HG03342 (cell line): ENCODE data around the gene DENND10.
A peak's percentile ranks its signal among the peaks of the same experiment; 100 is the strongest.
"Not testable (repeated sequence)": the region's sequence is repeated elsewhere in the genome, so short reads cannot be mapped to it uniquely, and the experiment has no call there.

Source experiments
- ATAC-seq: cut with Tn5 transposase; IDR thresholded peaks from one replicate; pipeline ENCODE4 v1.9.1; 2021; ENCODE audit warnings: mild to moderate bottlenecking, moderate library complexity; ENCODE audit not compliant: unreplicated experiment

The DENND10 gene

DNA sequence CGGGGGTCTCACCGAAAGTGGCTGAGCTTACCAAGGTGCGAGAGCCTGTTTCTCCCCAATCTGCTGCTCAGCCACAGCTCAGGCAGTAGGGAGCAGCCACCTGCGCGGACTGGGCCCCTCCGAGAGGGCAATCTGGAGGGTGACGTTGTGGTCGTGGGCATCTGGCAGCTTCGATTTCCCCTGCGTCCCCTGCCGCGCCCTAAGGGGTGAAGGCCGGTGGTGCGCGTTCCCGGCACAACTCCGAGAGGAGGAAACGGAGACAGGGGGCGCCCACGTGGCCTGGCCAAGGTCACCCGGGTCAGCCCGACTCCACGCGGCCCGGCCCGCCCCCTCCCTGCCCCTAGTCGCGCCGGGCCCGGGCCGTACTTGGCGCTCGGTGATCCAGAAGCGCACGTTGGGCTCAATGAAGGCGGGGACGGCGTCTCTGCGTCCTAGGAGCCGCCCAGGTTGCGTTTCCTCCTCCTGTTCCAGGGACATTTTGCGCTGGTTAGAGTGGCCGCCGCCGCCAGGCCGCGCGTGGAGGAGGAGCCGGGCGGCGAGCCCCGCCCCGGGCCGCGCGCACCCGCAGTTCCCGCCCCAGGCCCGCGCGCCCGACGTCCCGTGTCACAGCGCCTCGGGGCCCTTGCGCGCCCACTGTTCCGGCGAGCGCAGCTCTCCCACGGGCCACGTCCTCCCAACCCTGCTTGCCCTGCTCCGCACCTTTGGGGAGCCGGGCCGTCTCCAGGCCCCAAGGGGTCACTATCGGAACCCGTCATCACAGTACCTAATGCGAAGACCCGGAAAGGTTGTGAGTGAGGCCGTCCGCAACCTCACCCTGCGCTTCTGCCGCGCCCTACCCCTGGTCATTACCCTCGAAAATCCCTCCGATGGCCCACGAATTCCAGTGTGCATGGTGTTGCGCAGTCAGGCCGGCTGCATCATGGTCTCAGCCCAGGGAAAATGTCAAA lies 61.5 kb downstream of the DENND10 start, which contains the start of gene SFXN4:
SFXN4 (minus strand) TSS at position 544 of the 947 bp plus-strand sequence; CDS start at position 477, 67 bp downstream.
- peak; percentile 85 for ATAC-seq

DNA sequence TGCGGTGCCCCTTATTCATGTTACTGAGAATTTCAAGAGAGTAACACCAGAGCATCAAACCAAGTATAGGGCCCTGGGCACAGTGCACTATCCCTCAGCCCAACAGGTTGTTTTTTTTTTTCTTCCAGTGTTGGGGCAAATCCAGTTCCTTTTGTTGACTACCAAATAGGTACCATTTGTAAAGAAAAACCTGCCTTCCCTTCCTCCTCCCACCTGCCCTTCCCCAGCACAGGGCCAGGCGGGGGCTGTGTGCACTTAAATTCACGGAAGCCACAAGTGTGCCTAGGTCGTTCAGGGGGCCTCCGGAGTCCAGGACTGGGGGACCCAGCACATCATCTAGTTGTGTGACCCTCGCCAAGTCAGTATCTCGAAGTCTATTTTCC lies 62.2 kb downstream of the DENND10 start:
- peak; percentile 7 for ATAC-seq

DNA sequence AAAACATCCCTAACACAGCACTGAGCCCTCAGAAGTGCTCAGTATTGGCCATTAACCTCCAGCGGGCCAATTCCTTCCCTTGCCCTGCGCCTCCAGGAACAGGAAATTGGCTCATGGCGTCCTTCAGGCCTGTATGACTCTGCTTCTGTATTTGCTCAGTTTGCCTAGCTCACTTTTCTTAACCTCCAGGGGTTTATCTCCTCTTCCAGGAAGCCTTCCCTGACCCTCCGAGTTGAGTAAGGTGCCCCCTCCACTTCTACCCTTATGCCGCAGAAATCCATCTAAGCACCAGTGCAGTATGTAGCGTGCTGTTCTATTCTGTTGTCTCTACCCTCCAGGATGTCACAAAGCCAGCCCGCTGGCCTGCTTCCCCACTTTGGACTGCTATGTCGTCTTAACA lies 62.7 kb downstream of the DENND10 start:
- ATAC-seq: no peak

DNA sequence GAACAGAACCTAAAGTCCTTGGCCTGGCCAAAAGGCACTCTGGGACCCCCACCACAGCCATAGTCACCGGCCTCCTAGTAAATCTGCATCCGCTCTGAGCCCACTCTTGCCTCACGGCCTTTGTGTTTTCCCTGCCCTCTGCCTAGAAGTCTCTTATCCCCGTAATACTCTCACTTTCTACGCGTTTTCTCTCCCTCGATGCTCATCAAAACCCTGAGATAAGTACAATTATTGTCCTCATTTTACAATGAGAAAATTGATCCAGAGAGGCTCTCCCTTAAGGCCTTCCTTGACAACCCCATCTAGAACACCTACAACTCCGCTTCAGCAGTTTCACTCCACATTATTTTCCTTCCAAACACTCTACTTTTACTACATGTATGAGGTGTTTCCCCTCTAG lies 63.1 kb downstream of the DENND10 start:
- no peak for ATAC-seq

DNA sequence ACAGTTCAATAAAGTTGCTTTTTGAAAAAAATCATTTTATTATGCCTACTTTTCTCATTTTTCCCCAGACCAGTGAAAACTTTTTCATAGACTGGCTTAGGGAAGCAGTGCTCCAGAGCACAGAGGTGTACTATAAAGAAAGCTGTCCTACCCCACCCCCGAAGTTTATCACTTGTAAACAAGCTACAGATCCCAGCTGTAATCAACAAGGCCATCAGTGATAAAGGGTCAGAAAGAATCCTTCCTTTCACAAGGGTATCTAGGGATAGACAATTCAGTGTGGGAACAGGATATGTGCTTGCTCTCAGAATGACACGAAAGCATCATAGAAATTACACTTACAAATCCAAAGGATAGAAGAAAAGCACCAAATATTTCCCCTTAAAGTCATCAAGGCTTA lies 70.2 kb downstream of the DENND10 start:
- ATAC-seq: no peak

DNA sequence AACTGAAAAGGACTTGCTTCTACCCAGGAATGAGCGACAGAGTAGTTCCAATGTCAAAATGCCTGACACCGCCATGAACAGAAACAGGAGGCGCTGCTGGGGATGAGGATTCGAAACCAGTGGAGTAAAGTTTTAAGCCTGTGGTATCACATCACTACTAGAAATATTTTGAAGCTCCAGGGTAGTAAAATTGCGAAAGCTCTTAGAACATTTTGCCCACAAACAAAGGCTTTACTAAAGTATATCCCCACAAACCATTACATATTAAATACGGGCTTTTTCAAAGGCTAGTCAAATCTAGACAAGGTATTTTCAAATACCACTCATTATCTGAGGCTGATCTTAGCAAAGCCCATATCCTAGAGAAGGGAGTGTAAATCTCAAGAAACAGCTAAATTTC lies 72.3 kb downstream of the DENND10 start:
- no peak for ATAC-seq

DNA sequence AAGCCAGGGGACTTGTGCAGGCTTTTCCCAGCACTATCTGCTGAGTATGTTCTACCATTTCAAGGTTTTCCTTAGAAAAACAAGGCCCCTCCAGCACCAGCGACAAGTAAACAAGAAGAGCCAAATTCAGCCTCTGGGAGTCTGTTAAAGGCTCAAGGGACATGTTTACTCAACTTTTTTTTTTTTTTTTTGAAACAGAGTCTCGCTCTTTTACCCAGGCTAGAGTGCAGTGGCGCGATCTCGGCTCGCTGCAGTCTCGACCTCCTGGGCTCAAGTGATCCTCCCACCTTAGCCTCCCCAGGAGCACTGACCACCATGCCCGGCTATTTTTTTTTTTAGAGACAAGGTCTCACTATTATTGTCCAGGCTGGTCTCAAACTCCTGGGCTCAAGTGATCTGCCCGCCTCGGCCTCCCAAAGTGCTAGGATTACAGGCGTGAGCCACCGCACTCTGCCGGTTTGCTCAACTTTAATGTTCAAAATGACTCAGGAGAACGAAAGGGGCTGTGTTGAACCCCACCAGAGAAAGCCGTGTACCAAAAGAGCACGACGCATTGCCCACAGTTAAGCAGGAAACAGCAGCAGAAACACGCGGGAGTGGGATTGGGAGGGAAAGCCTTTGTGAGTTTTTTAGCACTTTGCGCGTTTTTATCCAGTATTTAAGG lies 73.9 kb downstream of the DENND10 start:
- ATAC-seq: peak; percentile 18

DNA sequence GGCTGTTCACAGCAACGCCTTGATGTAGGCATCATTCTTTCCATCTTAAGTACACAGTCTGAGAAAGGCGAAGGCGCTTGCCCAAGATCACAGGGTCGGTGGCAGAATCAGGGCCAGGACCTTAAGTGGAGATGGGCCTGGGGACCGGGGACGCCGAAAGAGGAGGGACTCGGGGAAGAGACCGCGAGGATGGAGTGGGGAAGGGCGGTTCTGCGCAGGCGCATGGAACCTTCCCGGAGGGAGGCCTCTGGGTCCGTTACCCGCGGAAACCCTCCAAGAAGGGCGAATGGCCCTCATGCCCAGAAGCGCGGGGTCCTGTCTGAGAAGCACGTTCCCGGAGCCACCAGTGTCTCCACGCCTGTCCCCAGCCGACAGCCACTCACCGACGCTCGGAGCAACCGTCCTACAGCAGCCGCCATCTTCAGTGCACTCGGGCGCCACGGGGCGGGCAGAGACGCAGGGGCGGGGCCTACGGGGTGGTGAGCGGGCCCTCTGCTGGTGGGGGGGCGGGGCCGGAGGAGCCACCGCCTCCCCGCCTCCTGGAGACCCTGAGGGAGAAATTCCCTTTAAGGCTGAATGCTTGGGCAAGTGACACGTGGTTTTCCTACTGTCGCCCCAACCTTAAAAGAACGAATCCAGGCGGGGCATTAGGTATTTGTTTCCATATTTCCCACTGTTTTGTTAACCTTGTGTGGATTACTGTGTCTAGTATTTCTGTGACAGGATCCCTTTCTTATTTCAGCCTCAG lies 74.6 kb downstream of the DENND10 start, which contains the start of gene PRDX3:
PRDX3 (minus strand) TSS at position 441 of the 748 bp plus-strand sequence; CDS start at position 419, 22 bp downstream.
- ATAC-seq: peak; percentile 93

DNA sequence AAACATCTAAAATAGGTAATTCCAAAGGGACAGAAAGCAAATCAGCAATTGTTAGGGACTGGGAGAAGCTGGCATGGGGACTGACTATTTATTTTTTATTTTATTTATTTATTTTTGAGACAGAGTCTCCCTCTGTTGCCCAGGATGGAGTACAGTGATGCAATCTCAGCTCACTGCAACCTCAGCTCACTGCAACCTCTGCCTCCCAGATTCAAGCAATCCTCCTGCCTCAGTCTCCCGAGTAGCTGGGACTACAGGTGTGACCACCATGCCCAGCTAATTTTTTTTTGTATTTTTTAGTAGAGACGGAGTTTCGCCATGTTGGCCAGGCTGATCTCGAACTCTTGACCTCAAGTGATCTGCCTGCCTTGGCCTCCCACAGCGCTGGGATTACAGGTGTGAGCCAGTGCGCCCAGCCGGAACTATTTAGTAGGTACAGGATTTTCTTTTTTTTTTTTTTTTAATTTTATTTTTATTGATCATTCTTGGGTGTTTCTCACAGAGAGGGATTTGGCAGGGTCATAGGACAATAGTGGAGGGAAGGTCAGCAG lies 77.0 kb downstream of the DENND10 start:
- ATAC-seq: not testable (repeated sequence)

DNA sequence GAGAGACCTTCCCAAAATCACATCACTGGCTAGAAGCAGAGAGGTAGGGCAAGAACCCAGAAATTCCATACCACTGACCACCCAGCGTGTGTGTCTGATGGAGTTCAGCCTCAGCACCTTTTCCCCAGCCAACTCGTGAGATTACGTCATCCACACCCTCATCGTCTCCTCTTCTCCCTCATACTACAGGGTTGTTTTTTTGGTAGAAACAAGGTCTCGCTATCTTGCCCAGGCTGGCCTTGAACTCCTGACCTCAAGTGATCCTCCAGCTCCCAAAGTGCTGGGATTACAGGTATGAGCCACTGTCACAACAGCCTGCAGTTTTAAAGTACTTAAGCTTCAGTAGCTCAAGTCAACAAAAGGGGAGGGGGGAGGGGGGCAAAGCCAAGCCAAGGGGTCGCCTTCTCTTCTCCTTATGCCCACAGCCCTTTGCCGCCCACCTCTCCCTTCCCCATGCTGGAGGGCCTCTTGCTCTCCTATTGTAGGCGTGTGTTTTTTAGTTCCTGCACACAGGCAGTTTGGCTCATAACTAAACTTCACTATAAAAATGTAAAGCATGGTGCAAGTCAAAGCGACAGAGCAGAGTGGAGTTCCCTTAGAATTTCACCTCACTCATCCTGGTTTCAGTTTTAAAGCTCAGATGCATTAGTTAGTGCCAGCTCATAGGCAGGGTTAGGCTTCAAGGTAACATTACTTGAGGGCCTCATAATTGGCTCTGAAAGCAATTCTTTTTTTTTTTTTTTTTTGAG lies 79.9 kb downstream of the DENND10 start:
- ATAC-seq: no peak
